DMS153 treated with DMSO at 0.1 percent for 48 hours (cell line): Measurements from ENCODE around the gene FKBP5.

Source experiments
- DNase-seq: peaks from one replicate; lab custom pipeline; 2025; ENCODE audit not compliant: unreplicated experiment; lab: John Stamatoyannopoulos, UW

FKBP5 gene

DNA sequence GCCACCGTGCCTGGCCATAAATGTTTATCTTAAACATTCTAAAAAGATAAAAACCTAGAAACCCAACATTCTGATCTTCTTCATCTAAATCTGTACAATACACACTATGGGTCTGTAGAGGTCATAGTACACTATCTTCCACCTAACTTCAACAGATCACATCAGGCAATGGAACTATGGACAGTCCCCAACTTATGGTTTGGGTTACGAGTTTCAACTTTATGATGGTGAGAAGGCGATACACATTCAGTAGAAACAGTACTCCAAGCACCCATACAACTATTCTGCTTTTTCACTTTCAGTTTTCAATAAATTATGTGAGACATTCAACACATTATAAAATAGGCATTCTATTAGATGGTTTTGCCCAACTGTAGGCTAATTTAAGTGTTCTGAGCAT, 23.1 kb downstream of the FKBP5 start:
- DNase-seq, result no peak

DNA sequence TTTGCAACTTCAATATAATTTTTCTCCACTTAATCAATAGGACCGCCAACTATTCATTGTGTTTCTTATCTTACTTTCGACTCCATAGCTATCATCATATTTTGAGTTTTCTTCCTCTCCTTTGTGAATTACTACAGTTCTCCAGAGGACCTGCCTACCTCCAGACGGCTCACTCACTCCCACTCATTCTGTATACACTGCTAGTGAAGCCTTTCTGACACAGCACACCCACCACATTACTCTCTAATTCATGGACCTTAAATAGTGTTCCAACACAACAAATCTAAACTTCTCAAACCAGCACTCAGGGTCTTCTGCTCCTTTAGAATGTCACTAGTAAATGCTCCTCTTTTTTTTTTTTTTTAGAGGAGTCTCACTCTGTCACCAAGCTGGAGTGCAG, 23.8 kb downstream of the FKBP5 start:
- no peak for DNase-seq

DNA sequence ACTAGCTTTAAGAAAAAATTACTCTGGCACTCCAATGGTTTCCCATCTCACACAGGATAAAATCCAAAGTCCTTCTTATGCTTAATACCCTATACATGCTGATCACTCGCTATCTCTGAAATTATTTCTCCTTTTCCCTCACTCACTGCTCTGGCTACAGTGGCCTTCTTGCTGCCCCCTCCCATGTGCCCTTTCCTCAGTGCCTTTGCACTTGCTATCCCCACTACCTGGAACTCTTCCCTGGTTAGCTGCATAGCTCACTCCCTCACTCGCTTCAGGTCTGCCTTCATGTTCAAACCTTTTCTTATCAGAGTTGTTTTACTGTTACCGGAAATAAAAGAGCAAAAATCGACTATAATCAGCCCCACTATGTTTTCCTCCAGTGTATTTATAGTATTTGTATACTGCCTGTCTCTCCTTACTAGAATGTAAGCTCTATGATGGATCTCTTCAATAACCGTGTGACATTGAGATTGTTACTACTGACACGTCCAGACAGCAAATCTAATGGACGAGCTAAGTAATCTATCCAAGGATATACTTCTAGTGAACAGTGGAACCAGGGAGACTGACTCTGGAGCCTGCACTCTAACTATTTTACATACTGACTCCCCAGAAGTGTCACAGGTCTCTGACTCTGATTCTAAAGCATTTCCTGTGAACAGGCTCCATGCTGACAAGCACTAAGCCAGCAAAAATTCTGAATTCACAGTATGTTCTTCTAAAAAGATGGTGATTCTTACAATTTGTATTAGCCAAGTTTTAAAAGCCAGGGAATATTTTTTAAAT, 25.1 kb downstream of the FKBP5 start:
- no peak for DNase-seq

DNA sequence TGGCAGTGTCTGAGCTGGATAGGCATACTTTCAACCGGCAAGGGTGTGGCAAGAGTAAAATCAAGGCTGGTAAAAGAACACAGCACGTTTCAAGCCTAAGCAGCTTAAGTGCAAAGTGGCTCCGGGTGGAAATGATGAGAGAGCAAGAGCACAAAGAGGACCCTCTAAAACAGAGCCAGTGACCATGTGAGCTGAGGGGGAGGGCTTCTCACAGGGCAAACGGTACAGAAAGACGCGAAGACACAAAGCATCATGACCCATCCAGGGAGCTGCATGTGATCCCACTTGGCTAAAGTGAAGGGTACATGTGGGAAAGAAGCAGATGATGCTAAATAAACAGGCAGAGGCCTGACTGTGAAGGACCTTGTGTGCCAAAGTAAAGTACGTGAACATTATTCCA, 25.7 kb downstream of the FKBP5 start:
- DNase-seq, result no peak

DNA sequence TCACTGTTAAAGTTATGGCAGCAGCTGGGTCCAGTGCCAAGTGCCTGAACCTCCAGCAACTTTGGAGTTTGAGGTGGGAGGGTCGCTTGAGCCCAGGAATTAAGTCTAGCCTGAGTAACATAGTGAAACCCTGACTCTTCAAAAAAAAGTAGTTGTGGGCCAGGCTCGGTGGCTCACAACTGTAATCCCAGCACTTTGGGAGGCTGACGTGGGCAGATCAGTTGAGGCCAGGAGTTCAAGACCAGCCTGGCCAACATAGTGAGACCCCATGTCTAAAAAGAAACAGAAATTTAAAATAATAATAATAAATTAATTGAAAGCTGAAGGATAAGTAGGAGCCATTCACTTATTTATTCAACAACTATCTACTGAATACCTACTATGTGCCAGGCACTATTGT, 33.8 kb downstream of the FKBP5 start:
- no peak for DNase-seq

DNA sequence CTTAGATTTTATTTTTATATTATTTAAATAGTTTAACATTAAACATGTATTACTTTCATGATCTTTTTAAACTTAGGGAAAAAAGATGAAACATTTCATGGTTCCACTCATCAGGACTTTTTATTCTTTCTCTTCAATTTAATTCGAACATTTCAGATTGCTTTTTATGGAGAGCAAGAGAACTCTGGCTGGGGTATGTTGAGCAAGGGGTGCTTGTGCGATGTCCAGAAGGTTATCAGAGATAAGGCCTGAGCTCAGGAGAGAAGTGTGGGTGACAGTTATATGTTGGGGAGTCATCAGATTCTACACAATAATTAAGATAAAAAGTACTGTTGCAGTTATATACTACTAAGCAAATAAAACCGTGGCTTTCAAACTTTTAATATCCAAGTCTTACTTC, 37.5 kb downstream of the FKBP5 start:
- DNase-seq, result no peak

DNA sequence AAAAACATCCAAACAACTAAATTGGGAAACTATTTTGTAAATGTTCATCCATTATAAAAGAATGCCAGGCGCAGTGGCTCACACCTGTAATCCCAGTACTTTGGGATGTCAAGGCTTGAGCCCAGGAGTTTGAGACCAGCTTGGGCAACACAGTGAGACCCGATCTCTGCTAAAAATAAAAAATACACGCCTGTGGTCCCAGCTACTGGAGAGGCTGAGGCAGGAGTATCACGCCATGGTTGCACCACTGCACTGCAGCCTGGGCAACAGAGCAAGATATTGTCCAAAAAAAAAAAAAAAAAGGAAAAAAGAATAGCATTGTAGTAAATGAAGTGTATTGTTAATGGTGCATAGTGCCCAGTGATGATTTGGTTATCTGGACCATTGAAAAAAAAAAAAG, 38.7 kb downstream of the FKBP5 start:
- no peak for DNase-seq

DNA sequence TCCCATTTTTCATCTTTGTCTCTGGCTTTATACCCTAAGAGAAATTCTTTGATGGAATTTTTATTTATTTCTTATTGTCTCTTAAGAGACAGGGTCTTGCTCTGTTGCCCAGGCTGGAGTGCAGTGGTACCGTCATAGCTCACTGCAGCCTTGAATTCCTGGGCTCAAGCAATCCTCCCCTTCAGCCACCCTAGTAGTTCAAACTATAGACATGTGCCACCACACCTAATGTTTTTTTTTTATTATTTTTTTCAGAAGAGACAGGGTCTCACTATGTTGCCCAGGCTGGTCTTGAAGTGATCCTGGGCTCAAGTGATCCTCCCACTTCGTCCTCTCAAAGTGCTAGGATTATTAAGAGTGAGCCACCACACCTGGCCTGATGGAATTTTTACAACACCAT, 40.5 kb downstream of the FKBP5 start:
- DNase-seq, result no peak

DNA sequence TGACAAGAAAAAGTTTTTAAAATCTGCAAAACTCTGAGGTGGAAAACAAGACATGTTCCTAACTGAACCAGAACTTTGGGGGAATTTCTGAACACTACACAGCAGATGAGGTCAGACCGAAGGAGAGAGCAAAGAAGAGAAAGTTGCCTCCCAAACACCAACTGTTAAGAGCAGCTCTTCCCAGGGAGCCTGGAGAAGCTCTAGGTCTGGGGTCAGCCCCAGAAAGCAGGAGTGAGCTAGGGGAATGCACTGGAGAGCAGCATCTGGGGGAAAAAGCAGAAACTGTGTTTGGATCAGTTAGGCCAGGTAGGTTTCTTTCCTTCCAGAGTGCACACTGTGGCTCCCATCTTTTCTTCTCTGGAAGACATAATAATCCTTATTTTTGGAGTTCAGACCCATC, 41.3 kb downstream of the FKBP5 start:
- no peak for DNase-seq

DNA sequence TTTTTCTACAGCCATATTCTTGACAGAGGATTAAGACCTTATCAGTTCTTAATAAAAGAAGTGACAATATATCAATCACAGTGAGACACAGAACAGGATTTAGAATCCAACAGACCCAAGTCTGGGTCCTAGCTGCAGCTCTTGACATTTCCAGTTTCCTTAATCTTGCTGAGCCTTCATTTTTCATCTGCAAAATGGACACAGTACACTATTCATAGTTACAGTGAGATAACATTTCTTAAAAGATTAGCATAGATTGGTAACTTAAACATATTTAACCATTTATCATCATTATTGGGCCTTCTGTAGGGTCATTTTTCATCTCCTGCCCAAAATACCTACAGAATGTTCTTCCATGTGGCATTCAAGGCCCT, 45.6 kb downstream of the FKBP5 start:
- no peak for DNase-seq

DNA sequence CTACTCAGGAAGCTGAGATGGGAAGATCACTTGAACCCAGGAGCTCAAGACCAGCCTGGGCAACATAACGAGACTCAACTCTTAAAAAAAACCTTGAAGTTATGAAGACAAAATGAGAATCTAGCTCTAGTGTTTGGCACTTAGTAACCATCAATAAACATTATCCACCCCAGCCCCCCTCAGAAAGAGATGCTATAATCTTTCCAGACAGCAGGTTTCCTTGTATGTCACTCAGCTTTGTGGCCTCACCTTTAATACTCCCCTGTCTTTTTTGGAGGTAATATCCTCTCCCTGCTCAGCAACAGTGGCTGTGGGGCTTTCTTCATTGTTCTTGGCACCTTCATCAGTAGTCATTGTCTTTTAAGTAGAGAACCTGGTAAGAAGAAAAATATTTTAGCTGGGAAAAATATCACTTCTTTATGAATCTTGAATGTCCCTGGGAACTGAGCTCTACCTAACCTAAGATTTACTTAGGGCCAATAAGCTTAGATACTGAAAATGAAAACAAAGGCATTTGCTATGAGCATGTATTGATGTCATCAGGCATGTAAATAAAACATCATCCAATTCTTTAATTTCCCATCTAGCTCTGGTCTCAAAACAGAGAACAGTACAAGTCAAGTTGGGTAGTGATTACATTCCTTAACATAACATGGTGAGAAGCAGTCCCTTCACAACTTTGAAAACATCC, 46.1 kb downstream of the FKBP5 start:
- no peak for DNase-seq

DNA sequence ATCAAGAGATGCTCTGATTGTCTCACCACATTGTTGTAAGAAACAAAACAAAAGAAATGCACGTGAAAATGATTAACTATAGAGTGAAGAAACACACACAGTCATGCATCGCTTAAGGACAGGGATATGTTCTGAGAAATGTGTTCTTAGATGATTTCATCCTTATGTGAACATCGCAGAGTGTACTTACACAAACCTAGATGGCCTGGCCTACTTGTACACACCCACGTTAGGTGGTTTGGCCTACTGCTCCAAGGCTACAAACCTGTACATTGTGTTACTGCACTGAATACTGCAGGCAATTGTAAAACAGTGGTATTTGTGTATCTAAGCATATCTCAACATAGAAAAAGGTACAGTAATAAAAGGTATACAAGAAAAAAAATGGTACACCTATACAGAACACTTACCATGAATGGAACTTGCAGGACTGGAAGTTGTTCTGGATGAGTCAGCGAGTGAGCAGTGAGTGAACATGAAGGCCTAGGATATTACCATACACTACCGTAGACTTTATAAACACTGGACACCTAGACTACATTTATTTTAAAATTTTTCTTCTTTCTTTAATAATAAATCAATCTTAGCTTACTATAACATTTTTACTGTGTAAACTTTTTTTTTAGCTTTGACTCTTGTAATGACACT, 48.6 kb downstream of the FKBP5 start:
- no peak for DNase-seq

DNA sequence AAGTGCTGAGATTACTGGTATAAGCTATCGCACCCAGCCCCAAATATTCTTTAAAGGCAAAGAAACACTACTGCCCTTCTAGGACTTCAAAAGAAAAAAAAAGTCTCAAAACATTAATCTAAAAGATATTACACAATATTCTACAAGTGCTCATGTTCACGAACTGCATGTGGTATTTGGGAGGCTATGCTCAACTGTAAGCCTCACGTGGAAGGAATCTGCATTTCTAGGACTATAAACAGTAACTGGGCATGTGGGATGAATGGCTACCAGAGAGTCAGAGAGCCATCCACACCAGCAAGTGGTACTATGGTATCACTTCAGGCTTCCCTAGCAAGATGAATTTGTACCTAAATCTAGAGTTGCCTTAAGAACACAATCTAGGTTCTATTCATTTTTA, 50.0 kb downstream of the FKBP5 start:
- no peak for DNase-seq

DNA sequence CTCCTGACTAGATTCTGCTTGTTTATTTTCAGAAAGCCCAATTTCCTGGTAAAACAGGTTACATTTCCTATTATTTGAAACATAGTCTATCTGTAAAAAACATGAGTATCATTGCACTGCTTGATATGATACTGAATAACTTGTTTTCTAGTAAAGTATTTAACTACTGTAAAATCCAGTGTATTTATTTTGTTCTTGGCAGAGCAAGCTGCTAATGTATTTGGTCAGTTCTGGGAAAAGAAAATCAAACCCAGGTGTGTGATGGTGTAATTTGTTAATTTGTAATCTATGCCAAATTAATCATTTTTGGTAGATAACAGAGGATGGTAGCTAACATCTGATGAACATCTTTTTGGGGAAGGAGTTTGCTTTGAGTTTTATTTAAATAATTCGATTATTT, 50.8 kb downstream of the FKBP5 start:
- DNase-seq, result no peak

DNA sequence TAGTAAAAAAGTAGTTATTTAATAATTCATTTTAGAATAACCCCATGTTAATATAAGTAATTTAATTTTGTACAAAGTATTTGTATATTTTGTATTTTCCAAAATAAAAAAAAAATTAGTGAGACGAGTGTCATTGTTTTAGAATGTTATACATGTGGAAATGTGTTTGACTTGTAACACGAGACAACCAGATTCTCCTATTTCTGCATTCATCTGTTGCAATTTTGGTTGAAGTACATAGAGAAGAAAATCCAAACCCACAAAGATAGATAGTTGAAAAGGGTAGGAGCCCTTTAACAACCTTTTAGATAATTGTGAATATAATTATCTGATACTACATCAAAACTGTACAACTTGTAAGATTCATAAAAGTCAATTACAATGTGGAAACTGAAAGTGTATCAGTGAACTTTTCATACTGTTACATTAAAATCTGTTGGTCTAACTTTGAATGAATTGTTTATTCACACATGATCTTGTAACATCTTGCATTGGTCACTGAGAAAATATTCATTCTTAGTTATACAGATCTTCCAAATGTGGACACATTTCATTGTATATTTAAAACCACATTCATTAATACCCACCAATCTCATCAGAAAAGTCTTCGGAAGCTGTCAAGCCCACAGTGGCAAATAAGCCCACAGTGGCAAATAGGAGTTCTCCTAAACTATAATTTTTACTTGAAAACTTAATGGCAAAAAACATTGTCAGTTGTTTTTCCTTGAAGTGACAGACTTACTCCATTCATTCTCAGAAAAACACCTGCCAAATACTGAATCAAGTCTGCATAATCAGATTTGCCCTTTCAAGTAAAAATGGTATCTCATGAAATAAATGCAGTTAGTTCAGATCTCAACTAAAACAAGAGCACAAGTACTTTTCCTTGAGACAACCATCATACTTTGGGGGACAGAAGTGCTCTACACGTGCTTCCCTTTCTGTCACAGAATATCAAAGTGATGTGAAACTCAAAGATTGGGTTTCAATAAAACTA, 52.8 kb downstream of the FKBP5 start:
- no peak for DNase-seq

DNA sequence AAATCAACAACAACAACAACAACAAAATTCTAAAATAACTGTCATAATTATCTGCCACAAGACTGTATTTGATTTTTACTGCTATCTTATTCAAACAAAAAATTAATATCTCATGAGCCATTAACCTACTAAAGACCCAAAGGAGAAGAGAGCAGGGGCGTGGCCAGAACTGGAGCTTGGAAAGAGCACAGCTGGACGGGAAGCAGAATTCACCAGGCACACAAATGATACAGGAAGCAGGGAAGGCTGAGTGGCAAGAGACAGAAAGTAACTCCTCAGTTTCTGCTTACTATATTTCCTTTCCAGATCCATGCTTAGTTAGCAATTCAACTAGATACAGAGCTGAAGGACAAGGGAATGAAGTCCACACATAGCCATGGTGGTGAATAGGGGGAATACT, 54.4 kb downstream of the FKBP5 start:
- DNase-seq, result no peak

DNA sequence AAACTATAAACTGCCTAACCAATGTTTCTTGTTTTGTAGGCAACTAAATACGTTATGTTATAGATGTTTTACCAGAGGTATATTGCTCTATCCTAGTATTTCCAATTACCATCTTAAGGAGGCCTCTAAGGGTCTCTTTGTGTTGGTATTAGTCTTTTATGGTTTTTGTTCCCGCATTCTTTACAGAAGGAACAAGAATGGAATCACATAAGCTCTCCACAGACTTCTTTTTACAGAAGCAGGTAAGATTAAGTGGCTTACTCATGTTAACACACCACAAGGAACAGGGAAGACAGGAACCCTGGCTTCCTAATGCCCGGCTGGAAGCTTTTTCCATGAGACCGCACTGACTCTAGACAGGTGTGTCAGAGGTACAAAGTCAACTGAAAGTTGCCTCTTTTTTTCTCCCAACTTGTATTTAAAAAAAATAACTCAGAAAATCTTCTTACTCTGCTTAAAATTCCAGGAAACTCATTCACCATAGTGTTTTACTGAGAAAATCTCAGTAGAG, 55.1 kb downstream of the FKBP5 start:
- no peak for DNase-seq

DNA sequence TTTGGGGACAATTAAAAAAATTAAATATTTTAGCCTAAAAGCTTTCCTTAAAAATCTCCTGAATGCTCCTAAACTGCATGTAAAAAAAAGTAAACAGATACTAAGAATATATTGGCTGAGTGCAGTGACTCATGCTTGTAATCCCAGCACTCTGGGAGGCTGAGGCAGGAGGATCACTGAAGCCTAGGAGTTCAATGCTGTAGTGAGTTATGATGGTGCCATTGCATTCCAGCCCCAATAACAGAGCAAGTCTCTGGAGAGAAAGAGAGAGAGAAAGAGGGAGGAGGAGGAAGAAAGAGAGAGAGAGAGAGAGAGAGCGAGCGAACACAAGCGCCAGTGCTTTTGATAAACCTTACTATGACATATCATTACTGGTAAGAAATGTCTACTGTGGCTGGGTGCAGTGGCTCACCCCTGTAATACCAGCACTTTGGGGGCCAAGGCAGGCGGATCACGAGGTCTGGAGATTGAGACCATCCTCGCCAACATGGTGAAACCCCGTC, 58.8 kb downstream of the FKBP5 start:
- DNase-seq, result no peak

DNA sequence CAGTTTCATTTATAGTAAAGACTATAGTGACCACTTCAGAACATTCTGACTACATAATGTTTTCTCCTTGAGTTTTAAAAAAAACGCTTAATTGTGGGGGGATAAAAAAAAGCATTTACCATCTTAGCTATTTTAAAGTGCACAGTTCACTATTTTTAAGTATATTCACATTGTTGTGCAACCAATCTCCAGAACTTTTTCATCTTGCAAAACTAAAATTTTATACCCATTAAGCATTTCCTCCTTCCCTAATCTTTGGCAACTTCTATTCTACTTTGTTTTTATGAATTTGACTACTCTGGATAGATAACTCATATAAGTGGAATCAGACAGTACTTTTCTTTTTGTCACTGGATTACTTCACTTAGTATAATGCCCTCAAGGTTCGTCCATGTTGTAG, 62.3 kb downstream of the FKBP5 start:
- DNase-seq, result no peak

DNA sequence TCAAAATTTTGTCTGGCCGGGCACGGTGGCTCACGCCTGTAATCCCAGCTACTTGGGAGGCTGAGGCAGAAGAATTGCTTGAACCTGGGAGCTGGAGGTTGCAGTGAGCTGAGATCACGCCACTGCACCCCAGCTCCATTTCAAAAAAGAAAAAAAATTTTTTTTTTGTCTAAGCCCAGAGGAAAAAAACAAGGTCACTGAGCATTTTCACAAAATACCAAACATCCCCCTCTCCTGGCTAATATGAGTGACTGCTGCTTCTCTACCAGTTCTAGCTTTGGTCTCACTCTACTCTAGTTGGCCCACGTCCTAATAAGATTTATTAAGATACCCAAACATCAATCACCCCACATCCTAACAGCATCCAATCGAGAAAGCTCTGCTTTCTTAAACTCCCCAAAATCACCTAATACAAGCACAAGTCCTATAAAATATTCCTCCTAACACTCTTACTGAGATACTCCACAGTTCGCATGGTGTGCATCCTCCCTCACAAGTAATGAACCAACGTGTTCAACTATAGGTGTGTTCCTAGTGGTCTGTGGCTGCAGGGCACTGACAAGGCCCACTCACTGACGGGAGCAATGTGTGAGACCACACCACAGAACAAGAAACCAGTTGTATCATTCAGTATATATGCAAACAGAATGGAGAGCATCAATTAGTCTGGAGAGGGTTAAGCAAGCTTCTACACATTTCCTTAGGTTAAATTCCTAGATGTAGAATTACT, 64.2 kb downstream of the FKBP5 start:
- no peak for DNase-seq
